DND-41 (cell line): Measurements from ENCODE around the gene CYP8B1.

Source experiments
- EZH2 ChIP-seq: IDR thresholded peaks from 3 replicates; pipeline ENCODE4 v1.6.1; 2012; ENCODE audit warnings: borderline replicate concordance, low read depth, mild to moderate bottlenecking, moderate library complexity, low read length, inconsistent platforms; ENCODE audit not compliant: severe bottlenecking
- TF ChIP-seq, protein P1 (sequence below): IDR thresholded peaks from 2 replicates; pipeline ENCODE4 v1.5.1; 2012; ENCODE audit warnings: borderline replicate concordance, low read length, moderate library complexity, mild to moderate bottlenecking; ENCODE audit not compliant: poor library complexity, severe bottlenecking; ENCODE audit errors: extremely low read depth

DNA sequence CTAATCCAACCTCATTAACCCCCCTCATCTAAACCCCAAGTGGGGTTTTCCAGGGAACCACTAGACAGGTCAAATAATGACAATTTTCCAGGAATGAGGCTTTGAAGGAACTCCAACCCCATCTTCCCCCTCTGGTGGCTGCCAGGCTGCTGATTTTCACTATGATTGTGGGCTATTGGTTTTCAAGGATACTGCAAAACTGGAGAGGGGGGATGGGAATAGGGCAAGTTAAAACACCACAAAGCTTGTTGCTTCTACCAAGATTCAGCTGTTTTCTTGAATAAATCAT, 19.8 kb upstream of the CYP8B1 start:
- TF ChIP-seq, protein P1, sequence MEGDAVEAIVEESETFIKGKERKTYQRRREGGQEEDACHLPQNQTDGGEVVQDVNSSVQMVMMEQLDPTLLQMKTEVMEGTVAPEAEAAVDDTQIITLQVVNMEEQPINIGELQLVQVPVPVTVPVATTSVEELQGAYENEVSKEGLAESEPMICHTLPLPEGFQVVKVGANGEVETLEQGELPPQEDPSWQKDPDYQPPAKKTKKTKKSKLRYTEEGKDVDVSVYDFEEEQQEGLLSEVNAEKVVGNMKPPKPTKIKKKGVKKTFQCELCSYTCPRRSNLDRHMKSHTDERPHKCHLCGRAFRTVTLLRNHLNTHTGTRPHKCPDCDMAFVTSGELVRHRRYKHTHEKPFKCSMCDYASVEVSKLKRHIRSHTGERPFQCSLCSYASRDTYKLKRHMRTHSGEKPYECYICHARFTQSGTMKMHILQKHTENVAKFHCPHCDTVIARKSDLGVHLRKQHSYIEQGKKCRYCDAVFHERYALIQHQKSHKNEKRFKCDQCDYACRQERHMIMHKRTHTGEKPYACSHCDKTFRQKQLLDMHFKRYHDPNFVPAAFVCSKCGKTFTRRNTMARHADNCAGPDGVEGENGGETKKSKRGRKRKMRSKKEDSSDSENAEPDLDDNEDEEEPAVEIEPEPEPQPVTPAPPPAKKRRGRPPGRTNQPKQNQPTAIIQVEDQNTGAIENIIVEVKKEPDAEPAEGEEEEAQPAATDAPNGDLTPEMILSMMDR, result no peak
- no peak for TF ChIP-seq EZH2
